Stomach (tissue), 4 donors: ENCODE results near the gene SPC24.

Source experiments
- POLR2A ChIP-seq, 4 donors: fragments of 450-650 bp; IDR thresholded peaks; one replicate each; pipeline ENCODE4 v1.6.1; 2016; ENCODE audit warnings: antibody characterized with exemption in 4 of 4, control low read depth in 2 of 4, mild to moderate bottlenecking in 1 of 4, moderate library complexity in 1 of 4
- POLR2AphosphoS5 ChIP-seq, 3 donors: sonication (generic); formaldehyde crosslinking; IDR thresholded peaks; one replicate each; pipeline ENCODE4 v1.6.1; 2016; ENCODE audit warnings: antibody characterized with exemption in 3 of 3
- TF ChIP-seq, protein P1 (sequence below), 7 experiments: fragments of 450-650 bp in 4 of 7; fragments of 200-600 bp in 3 of 7; sonication (generic) in 3 of 7; IDR thresholded peaks; one replicate each; pipeline ENCODE4 v1.5.1; 2016 to 2019; ENCODE audit warnings: antibody characterized with exemption in 7 of 7, control low read depth in 2 of 7, mild to moderate bottlenecking in 1 of 7

GRCh38 chr19:11115042-11115441 lies 40.5 kb downstream of the SPC24 start:
- TF ChIP-seq, protein P1, sequence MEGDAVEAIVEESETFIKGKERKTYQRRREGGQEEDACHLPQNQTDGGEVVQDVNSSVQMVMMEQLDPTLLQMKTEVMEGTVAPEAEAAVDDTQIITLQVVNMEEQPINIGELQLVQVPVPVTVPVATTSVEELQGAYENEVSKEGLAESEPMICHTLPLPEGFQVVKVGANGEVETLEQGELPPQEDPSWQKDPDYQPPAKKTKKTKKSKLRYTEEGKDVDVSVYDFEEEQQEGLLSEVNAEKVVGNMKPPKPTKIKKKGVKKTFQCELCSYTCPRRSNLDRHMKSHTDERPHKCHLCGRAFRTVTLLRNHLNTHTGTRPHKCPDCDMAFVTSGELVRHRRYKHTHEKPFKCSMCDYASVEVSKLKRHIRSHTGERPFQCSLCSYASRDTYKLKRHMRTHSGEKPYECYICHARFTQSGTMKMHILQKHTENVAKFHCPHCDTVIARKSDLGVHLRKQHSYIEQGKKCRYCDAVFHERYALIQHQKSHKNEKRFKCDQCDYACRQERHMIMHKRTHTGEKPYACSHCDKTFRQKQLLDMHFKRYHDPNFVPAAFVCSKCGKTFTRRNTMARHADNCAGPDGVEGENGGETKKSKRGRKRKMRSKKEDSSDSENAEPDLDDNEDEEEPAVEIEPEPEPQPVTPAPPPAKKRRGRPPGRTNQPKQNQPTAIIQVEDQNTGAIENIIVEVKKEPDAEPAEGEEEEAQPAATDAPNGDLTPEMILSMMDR (IDR thresholded peaks at IDR 0.05) = no peak
- TF ChIP-seq POLR2AphosphoS5 (IDR thresholded peaks at IDR 0.05) (no peak), POLR2A (IDR thresholded peaks at IDR 0.05) (no peak)
